PC-9 (cell line): ENCODE measurements around the gene SYCP2L. TPM values are rescaled to one million over a fixed set of nuclear protein-coding genes. Genes with fewer than 3 reads are reported as not detected.

Experiments used
- BruUV-seq: library from RNA; stranded (reverse); fragments of 400-500 nt; replicated peaks from 2 replicates; lab custom pipeline; 2021; lab: Mats Ljungman, UMichigan
- CTCF ChIA-PET: fragments of 300-600 bp; sonication (Branson Sonifier 250); formaldehyde crosslinking; loops from one replicate; lab custom pipeline; 2022; ENCODE audit warnings: antibody characterized with exemption; lab: Charles Lee
- POLR2A ChIA-PET: fragments of 300-600 bp; sonication (Branson Sonifier 250); formaldehyde crosslinking; loops from one replicate; lab custom pipeline; 2022; ENCODE audit warnings: antibody characterized with exemption; ENCODE audit not compliant: unreplicated experiment; lab: Charles Lee
- DNase-seq, 2 experiments: peaks; one replicate each; pipeline versions ENCODE4 v3.0.0 to v3.0.0-alpha.2; 2015 to 2022; ENCODE audit warnings: mixed read lengths in 1 of 2
- H2AFZ ChIP-seq: fragments of 200-600 bp; sonication (generic); 2 replicates; pipeline ENCODE4 v1.8.1; 2017; ENCODE audit warnings: antibody characterized with exemption
- H3F3A ChIP-seq: fragments of 200-600 bp; sonication (generic); 2 replicates; pipeline ENCODE4 v1.8.1; 2017; ENCODE audit warnings: antibody characterized with exemption, mild to moderate bottlenecking, low read depth; ENCODE audit not compliant: insufficient read depth
- H3K27ac ChIP-seq: fragments of 200-600 bp; sonication (generic); 2 replicates; pipeline ENCODE4 v1.6.1; 2016; ENCODE audit warnings: mixed run types
- H3K27me3 ChIP-seq: fragments of 200-600 bp; sonication (generic); 2 replicates; pipeline ENCODE4 v1.6.1; 2016; ENCODE audit warnings: low read depth, mixed run types; ENCODE audit not compliant: insufficient read depth
- H3K36me3 ChIP-seq: fragments of 200-600 bp; sonication (generic); 2 replicates; pipeline ENCODE4 v1.6.1; 2016; ENCODE audit warnings: low read depth, mixed run types
- H3K4me1 ChIP-seq: fragments of 200-600 bp; sonication (generic); replicated peaks from 2 replicates; pipeline ENCODE4 v1.6.1; 2016; ENCODE audit warnings: mixed run types; ENCODE audit not compliant: insufficient read depth
- H3K4me2 ChIP-seq: fragments of 200-600 bp; sonication (generic); 2 replicates; pipeline ENCODE4 v1.6.1; 2017; ENCODE audit warnings: mixed run types
- H3K4me3 ChIP-seq: fragments of 200-600 bp; sonication (generic); 2 replicates; pipeline ENCODE4 v1.6.1; 2016; ENCODE audit warnings: mixed run types
- H3K79me2 ChIP-seq: fragments of 200-600 bp; sonication (generic); 2 replicates; pipeline ENCODE4 v1.6.1; 2017; ENCODE audit warnings: low read depth, mixed run types
- H3K9me2 ChIP-seq: fragments of 200-600 bp; sonication (generic); 2 replicates; pipeline ENCODE4 v1.8.1; 2017; ENCODE audit warnings: mild to moderate bottlenecking; ENCODE audit not compliant: insufficient read depth
- H3K9me3 ChIP-seq: fragments of 200-600 bp; sonication (generic); 2 replicates; pipeline ENCODE4 v1.8.1; 2016; ENCODE audit warnings: low read depth; ENCODE audit not compliant: insufficient read depth
- H4K20me1 ChIP-seq: fragments of 200-600 bp; sonication (generic); 2 replicates; pipeline ENCODE4 v1.8.1; 2017; ENCODE audit not compliant: insufficient read depth
- EZH2 ChIP-seq: fragments of 200-600 bp; sonication (generic); IDR thresholded peaks from 2 replicates; pipeline ENCODE4 v1.8.0; 2017; ENCODE audit warnings: antibody characterized with exemption, low read depth
- intact Hi-C: fragments of 100-400 bp; cut with micrococcal nuclease; formaldehyde crosslinking; loops from one replicate; pipeline ENCODE4 v1.10.0; 2022; ENCODE audit not compliant: unreplicated experiment
- total RNA-seq: library from RNA; stranded (reverse); gene quantifications from 2 replicates; pipeline ENCODE4 v1.2.3, GENCODE V29; 2021
- TF ChIP-seq, protein P1 (sequence below): fragments of 200-600 bp; sonication (generic); conservative IDR thresholded peaks from 2 replicates; pipeline ENCODE4 v1.6.1; 2017; ENCODE audit warnings: mixed run types, antibody characterized with exemption, mild to moderate bottlenecking, moderate library complexity

SYCP2L gene
- total RNA-seq, 1 experiment from 2014 or later = 12.6 TPM

- no peak for DNase-seq
- no peaks in the 10 kb centered on the region for H3K9me2 ChIP-seq
- no peaks in the 10 kb centered on the region for H3K9me3 ChIP-seq
- no peak overlapping the region for H2AFZ ChIP-seq
- no peaks in the 10 kb centered on the region for H3K4me1 ChIP-seq
- no peaks in the 10 kb centered on the region for H3K36me3 ChIP-seq
- BruUV-seq = no TSS peak
- no peak for TF ChIP-seq EZH2
- TF ChIP-seq, protein P1, sequence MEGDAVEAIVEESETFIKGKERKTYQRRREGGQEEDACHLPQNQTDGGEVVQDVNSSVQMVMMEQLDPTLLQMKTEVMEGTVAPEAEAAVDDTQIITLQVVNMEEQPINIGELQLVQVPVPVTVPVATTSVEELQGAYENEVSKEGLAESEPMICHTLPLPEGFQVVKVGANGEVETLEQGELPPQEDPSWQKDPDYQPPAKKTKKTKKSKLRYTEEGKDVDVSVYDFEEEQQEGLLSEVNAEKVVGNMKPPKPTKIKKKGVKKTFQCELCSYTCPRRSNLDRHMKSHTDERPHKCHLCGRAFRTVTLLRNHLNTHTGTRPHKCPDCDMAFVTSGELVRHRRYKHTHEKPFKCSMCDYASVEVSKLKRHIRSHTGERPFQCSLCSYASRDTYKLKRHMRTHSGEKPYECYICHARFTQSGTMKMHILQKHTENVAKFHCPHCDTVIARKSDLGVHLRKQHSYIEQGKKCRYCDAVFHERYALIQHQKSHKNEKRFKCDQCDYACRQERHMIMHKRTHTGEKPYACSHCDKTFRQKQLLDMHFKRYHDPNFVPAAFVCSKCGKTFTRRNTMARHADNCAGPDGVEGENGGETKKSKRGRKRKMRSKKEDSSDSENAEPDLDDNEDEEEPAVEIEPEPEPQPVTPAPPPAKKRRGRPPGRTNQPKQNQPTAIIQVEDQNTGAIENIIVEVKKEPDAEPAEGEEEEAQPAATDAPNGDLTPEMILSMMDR = no peak
- H3K27ac ChIP-seq = no peak overlapping the region
- no peak overlapping the region for H3K4me2 ChIP-seq
- H3K4me3 ChIP-seq = no peak overlapping the region
- no peaks in the 10 kb centered on the region for H3K27me3 ChIP-seq
- no peaks in the 10 kb centered on the region for H4K20me1 ChIP-seq
- intact Hi-C loops = no loop called here
- no peaks in the 10 kb centered on the region for H3F3A ChIP-seq
- ChIA-PET POLR2A (interaction anchor here (0.7 kb wide), 1 partner anchor 208 kb away, joined by 4 read pairs; no protein-coding TSS in a partner anchor), CTCF (no interaction called here)
- H3K79me2 ChIP-seq = no peaks in the 10 kb centered on the region
Observed at GRCh38 chr6:11016452-11016851, 129.6 kb downstream of the SYCP2L start.

DNA sequence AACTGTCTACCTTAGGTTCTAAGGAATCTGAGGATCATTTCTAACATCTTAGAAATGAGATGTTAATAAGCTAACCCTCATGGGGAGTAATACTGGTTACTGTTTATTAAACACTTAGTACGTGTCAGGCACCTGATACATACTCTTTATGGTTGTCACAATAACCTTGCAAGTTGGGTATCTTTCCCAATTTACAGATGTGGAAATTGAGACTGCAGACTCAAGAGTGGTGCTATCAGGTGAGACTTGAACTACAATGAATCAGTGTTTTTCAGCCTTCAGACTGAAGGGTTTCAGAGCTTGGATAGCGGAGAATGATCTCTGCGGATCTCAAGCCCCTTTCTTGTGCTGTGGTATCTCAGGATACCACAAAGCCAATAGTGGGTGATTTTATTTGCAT is 130.2 kb downstream of the SYCP2L start:
- ChIA-PET CTCF (no interaction called here), POLR2A (no interaction called here)
- H3K36me3 ChIP-seq = no peaks in the 10 kb centered on the region
- no TSS peak for BruUV-seq
- intact Hi-C loops = no loop called here
- no peaks in the 10 kb centered on the region for H3K9me2 ChIP-seq
- H3K4me2 ChIP-seq = no peak overlapping the region
- no peaks in the 10 kb centered on the region for H3K79me2 ChIP-seq
- H3F3A ChIP-seq = no peaks in the 10 kb centered on the region
- no peak overlapping the region for H3K4me3 ChIP-seq
- no peaks in the 10 kb centered on the region for H3K4me1 ChIP-seq
- no peaks in the 10 kb centered on the region for H4K20me1 ChIP-seq
- H2AFZ ChIP-seq = no peak overlapping the region
- H3K27ac ChIP-seq = no peak overlapping the region
- no peak for DNase-seq
- H3K27me3 ChIP-seq = no peaks in the 10 kb centered on the region
- H3K9me3 ChIP-seq = no peaks in the 10 kb centered on the region
- TF ChIP-seq, protein P1 = no peak
- no peak for TF ChIP-seq EZH2

DNA sequence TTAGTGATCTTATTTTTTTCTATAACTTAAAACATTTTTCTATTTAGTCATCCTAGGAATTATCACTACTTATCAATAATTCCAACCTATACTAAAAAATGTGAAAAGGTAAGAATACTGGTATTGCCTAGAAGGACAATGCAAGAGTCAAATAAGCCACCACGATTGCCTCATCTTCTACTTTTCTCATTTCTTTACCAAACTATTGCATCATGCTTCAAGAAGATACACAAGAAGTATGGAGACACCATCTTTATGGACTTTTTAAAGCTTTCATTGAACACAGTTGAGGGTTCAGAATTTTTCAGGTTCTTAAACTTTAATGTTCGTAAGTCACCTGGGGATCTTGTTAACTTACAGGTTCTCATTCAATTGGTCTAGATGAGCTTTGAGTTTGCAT is 131.4 kb downstream of the SYCP2L start:
- H3K27ac ChIP-seq = no peak overlapping the region
- no peaks in the 10 kb centered on the region for H3K9me3 ChIP-seq
- no peak for TF ChIP-seq EZH2
- TF ChIP-seq, protein P1 = no peak
- H3K9me2 ChIP-seq = no peaks in the 10 kb centered on the region
- no peak overlapping the region for H3K4me3 ChIP-seq
- ChIA-PET POLR2A (no interaction called here), CTCF (no interaction called here)
- no peak overlapping the region for H3K4me2 ChIP-seq
- no peak for DNase-seq
- no peaks in the 10 kb centered on the region for H3K4me1 ChIP-seq
- H3K36me3 ChIP-seq = no peaks in the 10 kb centered on the region
- intact Hi-C loops = no loop called here
- H4K20me1 ChIP-seq = no peaks in the 10 kb centered on the region
- H3F3A ChIP-seq = no peaks in the 10 kb centered on the region
- H3K27me3 ChIP-seq = no peaks in the 10 kb centered on the region
- no TSS peak for BruUV-seq
- H2AFZ ChIP-seq = no peak overlapping the region
- no peaks in the 10 kb centered on the region for H3K79me2 ChIP-seq
